ENCODE measurements around the gene CCDC183.

DNA sequence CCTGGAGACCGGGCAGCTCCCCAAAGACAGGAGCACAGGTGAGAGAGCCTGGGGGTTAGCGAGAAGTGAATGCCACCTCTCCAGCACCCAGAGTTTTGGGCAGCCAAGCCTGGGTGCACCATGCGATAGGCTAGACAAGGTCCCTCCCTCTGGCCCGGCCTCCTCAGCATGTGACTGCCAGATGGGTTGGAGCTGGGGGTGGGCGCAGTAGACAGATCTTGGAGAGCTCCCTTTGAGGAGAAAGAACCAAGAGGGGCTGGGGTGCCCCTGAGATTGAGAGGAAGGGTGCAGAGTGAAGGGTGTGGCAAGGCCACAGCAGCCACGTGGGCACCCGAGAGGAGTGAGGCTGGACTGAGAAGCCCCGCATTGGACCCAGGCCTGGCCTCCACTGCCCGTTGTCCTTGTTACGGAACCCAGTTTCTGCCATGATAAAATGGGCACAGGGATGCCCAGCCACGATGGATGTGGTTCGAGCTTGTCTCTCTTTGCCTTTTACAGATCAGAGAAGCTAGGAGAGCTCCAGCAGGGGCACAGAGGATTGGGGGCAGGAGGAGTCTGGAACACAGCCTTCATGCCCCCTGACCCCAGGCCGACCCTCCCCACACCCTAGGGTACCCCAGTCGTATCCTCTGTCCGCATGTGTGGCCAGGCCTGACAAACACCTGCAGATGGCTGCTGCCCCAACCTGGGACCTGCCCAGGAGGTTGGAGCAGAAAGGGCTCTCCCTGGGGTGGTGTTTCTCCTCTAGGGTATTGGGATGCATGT is 3.6 kb upstream of the CCDC183 start:
- TF ChIP-seq, protein P1, sequence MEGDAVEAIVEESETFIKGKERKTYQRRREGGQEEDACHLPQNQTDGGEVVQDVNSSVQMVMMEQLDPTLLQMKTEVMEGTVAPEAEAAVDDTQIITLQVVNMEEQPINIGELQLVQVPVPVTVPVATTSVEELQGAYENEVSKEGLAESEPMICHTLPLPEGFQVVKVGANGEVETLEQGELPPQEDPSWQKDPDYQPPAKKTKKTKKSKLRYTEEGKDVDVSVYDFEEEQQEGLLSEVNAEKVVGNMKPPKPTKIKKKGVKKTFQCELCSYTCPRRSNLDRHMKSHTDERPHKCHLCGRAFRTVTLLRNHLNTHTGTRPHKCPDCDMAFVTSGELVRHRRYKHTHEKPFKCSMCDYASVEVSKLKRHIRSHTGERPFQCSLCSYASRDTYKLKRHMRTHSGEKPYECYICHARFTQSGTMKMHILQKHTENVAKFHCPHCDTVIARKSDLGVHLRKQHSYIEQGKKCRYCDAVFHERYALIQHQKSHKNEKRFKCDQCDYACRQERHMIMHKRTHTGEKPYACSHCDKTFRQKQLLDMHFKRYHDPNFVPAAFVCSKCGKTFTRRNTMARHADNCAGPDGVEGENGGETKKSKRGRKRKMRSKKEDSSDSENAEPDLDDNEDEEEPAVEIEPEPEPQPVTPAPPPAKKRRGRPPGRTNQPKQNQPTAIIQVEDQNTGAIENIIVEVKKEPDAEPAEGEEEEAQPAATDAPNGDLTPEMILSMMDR (conservative IDR thresholded peaks at IDR 0.05; ENCODE audit: low read length) = no peak
- no peak for TF ChIP-seq EZH2phosphoT487 (IDR thresholded peaks at IDR 0.05; ENCODE audit: borderline replicate concordance, low read depth, low read length)

All from OCI-LY7 (cell line).